Measurements from ENCODE around the gene CXXC1. TPM values are rescaled to one million over a fixed set of nuclear protein-coding genes. Genes with fewer than 3 reads are reported as not detected.
"Not testable (repeated sequence)": the region's sequence is repeated elsewhere in the genome, so short reads cannot be mapped to it uniquely, and the experiment has no call there.

The CXXC1 gene
- total RNA-seq, 2 donors from 2014 or later: 67.1 to 81.0 TPM

GRCh38 chr18:50280707-50281294, 6.7 kb downstream of the CXXC1 start:
- intact Hi-C loops (cut with DNase I, micrococcal nuclease): no loop called here
- ATAC-seq (no peak), DNase-seq (no peak)

- no peak for DNase-seq
- ATAC-seq: no peak
- intact Hi-C loops (cut with DNase I, micrococcal nuclease): no loop called here
Observed at GRCh38 chr18:50279752-50280151, 7.7 kb downstream of the CXXC1 start.

- ATAC-seq (no peak), DNase-seq (no peak)
- intact Hi-C loops (cut with DNase I, micrococcal nuclease): no loop called here
Observed at GRCh38 chr18:50277942-50278341, 9.6 kb downstream of the CXXC1 start.

- no peak for ATAC-seq
- intact Hi-C loops (cut with DNase I, micrococcal nuclease): no loop called here
- no peak for DNase-seq
Observed at GRCh38 chr18:50276452-50276851, 11.0 kb downstream of the CXXC1 start.

- intact Hi-C loops (cut with DNase I, micrococcal nuclease): no loop called here
- no peak for DNase-seq
- no peak for ATAC-seq
Observed at GRCh38 chr18:50275503-50276036, 11.9 kb downstream of the CXXC1 start.

- ATAC-seq: no peak
- intact Hi-C loops (cut with DNase I, micrococcal nuclease): no loop called here
Observed at GRCh38 chr18:50274941-50275340, 12.6 kb downstream of the CXXC1 start.

GRCh38 chr18:50274044-50274442, 13.4 kb downstream of the CXXC1 start:
- ATAC-seq: peak; percentile 9
- intact Hi-C loops (cut with DNase I, micrococcal nuclease): no loop called here

More at GRCh38 chr18:50274941-50275340, 12.6 kb downstream of the CXXC1 start:
- DNase-seq: no peak

GRCh38 chr18:50273203-50274043, 14.1 kb downstream of the CXXC1 start:
- ATAC-seq: peak; percentile 6
- intact Hi-C loops (cut with DNase I, micrococcal nuclease): no loop called here
- DNase-seq: no peak

More at GRCh38 chr18:50274044-50274442, 13.4 kb downstream of the CXXC1 start:
- no peak for DNase-seq

GRCh38 chr18:50272568-50272967, 14.9 kb downstream of the CXXC1 start:
- intact Hi-C loops (cut with DNase I, micrococcal nuclease): no loop called here
- DNase-seq: no peak
- ATAC-seq: no peak

GRCh38 chr18:50268022-50268747, 19.3 kb downstream of the CXXC1 start:
- ATAC-seq (peak; percentile 74), DNase-seq (peak; percentile 85 to 91)
- intact Hi-C loops (cut with DNase I, micrococcal nuclease): no loop called here

GRCh38 chr18:50266248-50266704, 21.2 kb downstream of the CXXC1 start, which contains the start of gene CFAP53:
Gene CFAP53, minus strand, starts transcription at chr18:50266495. Its CDS starts 91 bp downstream, at chr18:50266404.
- intact Hi-C loops (cut with DNase I, micrococcal nuclease): no loop called here
- DNase-seq: peak; percentile 94 to 95
- peak; percentile 96 for ATAC-seq

GRCh38 chr18:50262977-50263376, 24.5 kb downstream of the CXXC1 start:
- intact Hi-C loops (cut with DNase I, micrococcal nuclease): no loop called here
- DNase-seq (no peak), ATAC-seq (no peak)

- intact Hi-C loops (cut with DNase I, micrococcal nuclease): no loop called here
- no peak for DNase-seq
- no peak for ATAC-seq
Observed at GRCh38 chr18:50250935-50251334, 36.6 kb downstream of the CXXC1 start.

- no peak for ATAC-seq
Observed at GRCh38 chr18:50249576-50249975, 37.9 kb downstream of the CXXC1 start.

GRCh38 chr18:50247561-50247960, 39.9 kb downstream of the CXXC1 start:
- DNase-seq (no peak), ATAC-seq (no peak)
- intact Hi-C loops (cut with DNase I, micrococcal nuclease): no loop called here

More at GRCh38 chr18:50249576-50249975, 37.9 kb downstream of the CXXC1 start:
- DNase-seq: no peak
- intact Hi-C loops (cut with DNase I, micrococcal nuclease): no loop called here

- ATAC-seq; DNase-seq; intact Hi-C loops (cut with DNase I, micrococcal nuclease): not testable (repeated sequence)
Observed at GRCh38 chr18:50241768-50242167, 45.7 kb downstream of the CXXC1 start.

- no peak for DNase-seq
- ATAC-seq: peak; percentile 72
- intact Hi-C loops (cut with DNase I, micrococcal nuclease): no loop called here
Observed at GRCh38 chr18:50240080-50240563, 47.4 kb downstream of the CXXC1 start.

GRCh38 chr18:50232419-50232818, 55.1 kb downstream of the CXXC1 start:
- ATAC-seq (no peak), DNase-seq (no peak)
- intact Hi-C loops (cut with DNase I, micrococcal nuclease): no loop called here
